ENCODE measurements around the gene FAM174B. TPM values are rescaled to one million over a fixed set of nuclear protein-coding genes. Genes with fewer than 3 reads are reported as not detected.

The FAM174B gene
- total RNA-seq, 2 experiments from 2014 or later = 1.8 to 3.3 TPM

DNA sequence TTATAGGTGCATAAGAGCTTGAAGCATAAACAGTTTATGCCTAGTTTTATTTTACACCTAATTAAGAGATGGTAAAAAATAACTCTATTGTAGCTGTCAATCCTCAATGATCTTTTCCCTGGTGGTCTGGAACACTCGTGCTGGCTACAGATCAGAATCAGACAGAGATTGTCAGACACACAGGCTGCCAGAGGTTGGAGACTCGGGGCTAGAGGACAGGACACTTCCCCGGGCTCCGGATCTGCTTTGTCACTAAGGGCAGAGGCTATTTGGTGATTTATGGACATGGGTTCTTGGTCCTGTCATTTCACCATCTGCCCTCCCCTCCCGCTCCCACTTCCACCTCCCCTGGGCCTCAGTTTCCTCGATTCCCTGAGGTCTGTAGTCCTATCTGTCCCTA lies 16.5 kb upstream of the FAM174B start:
- H3K27me3 Mint-ChIP-seq = peaks cover 15% of the 10 kb centered on the region
- H3K4me1 Mint-ChIP-seq = no peaks in the 10 kb centered on the region
- DNase-seq (no peak), ATAC-seq (no peak)
- H3K27ac Mint-ChIP-seq = no peak overlapping the region
- no peaks in the 10 kb centered on the region for H3K36me3 Mint-ChIP-seq
- no peaks in the 10 kb centered on the region for H3K9me3 Mint-ChIP-seq (ENCODE audit: low read depth)
- no peak overlapping the region for H3K4me3 Mint-ChIP-seq
- CTCF ChIA-PET = no interaction called here

DNA sequence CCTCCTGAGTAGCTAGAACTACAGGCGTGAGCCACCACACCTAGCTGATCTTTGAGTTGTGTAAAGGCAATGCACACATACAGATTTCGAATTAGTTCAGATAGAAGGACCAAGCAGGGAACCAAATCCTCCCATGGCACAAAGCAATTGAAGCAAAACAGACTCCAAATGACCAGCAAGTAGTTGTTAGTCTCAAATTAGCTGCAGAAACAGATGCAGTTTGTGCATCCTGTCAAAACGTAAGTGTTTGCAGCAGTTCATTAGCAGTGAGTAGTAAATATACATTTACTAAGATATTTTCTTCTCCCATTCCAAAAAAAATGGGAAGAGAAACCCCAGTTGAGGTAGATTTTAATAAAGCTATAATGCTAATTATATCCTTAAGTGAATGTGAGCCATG lies 15.8 kb upstream of the FAM174B start:
- no peaks in the 10 kb centered on the region for H3K9me3 Mint-ChIP-seq (ENCODE audit: low read depth)
- no peak for DNase-seq
- no peak overlapping the region for H3K27ac Mint-ChIP-seq
- CTCF ChIA-PET = no interaction called here
- no peak overlapping the region for H3K4me3 Mint-ChIP-seq
- H3K36me3 Mint-ChIP-seq = no peaks in the 10 kb centered on the region
- peaks cover 15% of the 10 kb centered on the region for H3K27me3 Mint-ChIP-seq
- ATAC-seq = no peak
- H3K4me1 Mint-ChIP-seq = no peaks in the 10 kb centered on the region

DNA sequence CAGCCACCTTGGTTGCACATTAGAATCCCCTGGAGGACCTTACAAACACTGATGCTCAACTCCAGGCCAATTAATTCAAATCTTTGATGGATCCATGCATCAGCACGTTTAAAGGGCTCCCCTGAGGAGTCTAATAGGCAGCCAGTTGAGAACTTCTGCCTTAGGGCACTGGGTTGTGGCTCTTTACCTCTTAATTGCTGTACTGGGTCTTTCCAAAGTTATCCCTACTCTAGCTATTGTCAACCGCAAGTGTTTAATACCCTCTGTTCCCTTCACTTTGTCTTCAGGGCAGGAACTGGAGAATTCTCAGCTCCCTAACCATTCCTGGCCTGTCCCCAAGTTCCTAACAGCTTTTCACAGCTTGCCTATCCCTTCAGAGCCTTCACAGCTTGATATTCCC lies 15.0 kb upstream of the FAM174B start:
- Mint-ChIP-seq H3K27ac (no peak overlapping the region), H3K4me3 (no peak overlapping the region), H3K27me3 (peaks cover 17% of the 10 kb centered on the region), H3K4me1 (no peaks in the 10 kb centered on the region), H3K9me3 (ENCODE audit: low read depth) (no peaks in the 10 kb centered on the region), H3K36me3 (no peaks in the 10 kb centered on the region)
- DNase-seq (no peak), ATAC-seq (no peak)
- CTCF ChIA-PET = no interaction called here

DNA sequence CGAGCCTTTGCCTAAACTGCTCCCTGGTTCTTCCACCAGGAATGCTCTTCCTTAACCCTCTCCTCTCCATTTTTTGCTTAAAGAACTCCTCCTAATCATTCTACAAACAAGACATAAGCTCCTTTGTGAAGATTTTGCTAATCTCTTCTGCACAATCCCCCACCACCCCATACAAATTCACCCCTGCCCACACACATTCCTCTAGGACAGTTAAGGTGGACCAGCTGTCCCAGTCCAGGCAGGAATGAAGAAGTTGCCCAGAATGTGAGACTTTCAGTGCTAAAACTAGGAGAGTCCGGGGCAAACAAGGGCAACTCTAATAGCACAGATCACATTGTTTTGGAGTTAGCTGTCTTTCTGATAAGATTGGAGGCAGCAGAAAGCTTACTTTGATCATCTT lies 13.9 kb upstream of the FAM174B start:
- Mint-ChIP-seq H3K4me1 (no peaks in the 10 kb centered on the region), H3K27me3 (peaks cover 20% of the 10 kb centered on the region), H3K36me3 (no peaks in the 10 kb centered on the region), H3K27ac (no peak overlapping the region), H3K4me3 (no peak overlapping the region), H3K9me3 (ENCODE audit: low read depth) (no peaks in the 10 kb centered on the region)
- CTCF ChIA-PET = interaction anchor here (0.6 kb wide), 1 partner anchor 1101 kb away, joined by 3 read pairs; no protein-coding TSS in a partner anchor
- DNase-seq = no peak
- ATAC-seq = no peak

GRCh38 chr15:92668620-92669019 lies 13.0 kb upstream of the FAM174B start:
- ATAC-seq = no peak
- DNase-seq = no peak
- H3K4me3 Mint-ChIP-seq = no peak overlapping the region
- H3K9me3 Mint-ChIP-seq (ENCODE audit: low read depth) = no peaks in the 10 kb centered on the region
- H3K27ac Mint-ChIP-seq = no peak overlapping the region
- CTCF ChIA-PET = no interaction called here
- no peaks in the 10 kb centered on the region for H3K36me3 Mint-ChIP-seq
- no peaks in the 10 kb centered on the region for H3K4me1 Mint-ChIP-seq
- peaks cover 20% of the 10 kb centered on the region for H3K27me3 Mint-ChIP-seq

- Mint-ChIP-seq H3K36me3 (no peaks in the 10 kb centered on the region), H3K9me3 (ENCODE audit: low read depth) (no peaks in the 10 kb centered on the region), H3K27ac (no peak overlapping the region), H3K4me3 (no peak overlapping the region), H3K4me1 (no peaks in the 10 kb centered on the region), H3K27me3 (peaks cover 20% of the 10 kb centered on the region)
- ATAC-seq = no peak
- CTCF ChIA-PET = no interaction called here
- no peak for DNase-seq
Measured at GRCh38 chr15:92667970-92668485, 12.5 kb upstream of the FAM174B start.

DNA sequence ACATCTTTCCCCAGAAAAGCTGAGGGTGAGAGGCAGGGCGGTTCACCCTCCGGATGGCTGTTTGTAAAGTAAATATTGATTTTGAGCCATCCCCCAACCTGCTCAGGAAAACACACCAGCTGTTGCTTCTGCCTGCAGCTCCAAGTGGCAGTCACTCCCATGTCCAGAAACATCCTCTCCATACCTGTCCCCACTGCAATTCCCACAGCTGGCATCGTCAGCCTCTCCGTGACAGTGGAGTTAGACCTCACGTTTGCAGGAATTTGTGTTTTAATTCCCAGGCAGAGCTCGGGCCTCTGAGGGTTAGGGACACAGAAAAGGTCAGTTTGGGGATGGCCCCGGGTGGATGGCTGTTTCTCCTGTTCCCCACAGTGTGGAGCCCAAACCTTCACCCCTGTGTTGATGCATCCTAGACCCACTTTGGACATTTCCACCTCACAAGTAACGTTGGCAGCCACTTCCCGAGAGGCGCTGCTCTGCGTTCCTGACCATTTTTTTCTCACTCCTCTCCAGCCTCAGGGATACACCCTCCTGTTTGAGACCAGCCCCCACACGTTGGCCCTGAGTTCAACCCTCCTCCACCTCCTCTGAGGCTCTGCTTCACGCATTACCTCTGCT lies 11.8 kb upstream of the FAM174B start:
- Mint-ChIP-seq H3K9me3 (ENCODE audit: low read depth) (no peaks in the 10 kb centered on the region), H3K36me3 (no peaks in the 10 kb centered on the region), H3K4me1 (no peaks in the 10 kb centered on the region), H3K27me3 (peaks cover 15% of the 10 kb centered on the region), H3K4me3 (no peak overlapping the region), H3K27ac (no peak overlapping the region)
- no peak for DNase-seq
- CTCF ChIA-PET = no interaction called here
- ATAC-seq = no peak

DNA sequence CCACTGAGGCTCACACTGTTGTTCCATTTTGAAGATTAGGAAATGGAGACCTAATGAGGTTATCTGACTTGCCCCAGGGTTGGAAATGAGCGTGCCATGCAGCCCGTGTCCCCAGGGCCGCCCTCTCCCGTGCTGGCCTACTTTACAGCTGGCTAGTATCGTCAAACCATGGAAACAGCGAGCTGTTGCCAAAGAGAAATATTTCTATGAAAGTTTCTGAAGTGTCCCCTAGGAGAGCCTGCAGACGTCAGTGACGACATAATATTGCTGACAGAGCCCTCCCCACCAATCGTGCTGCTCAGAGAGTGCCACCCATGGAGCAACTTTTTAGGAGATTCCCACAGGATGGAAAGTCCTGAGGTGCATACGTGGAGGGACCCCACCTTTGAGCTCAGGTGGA lies 11.2 kb upstream of the FAM174B start:
- DNase-seq = no peak
- CTCF ChIA-PET = no interaction called here
- no peak overlapping the region for H3K27ac Mint-ChIP-seq
- no peaks in the 10 kb centered on the region for H3K36me3 Mint-ChIP-seq
- no peak for ATAC-seq
- peaks cover 14% of the 10 kb centered on the region for H3K27me3 Mint-ChIP-seq
- H3K4me3 Mint-ChIP-seq = no peak overlapping the region
- no peaks in the 10 kb centered on the region for H3K9me3 Mint-ChIP-seq (ENCODE audit: low read depth)
- no peaks in the 10 kb centered on the region for H3K4me1 Mint-ChIP-seq

DNA sequence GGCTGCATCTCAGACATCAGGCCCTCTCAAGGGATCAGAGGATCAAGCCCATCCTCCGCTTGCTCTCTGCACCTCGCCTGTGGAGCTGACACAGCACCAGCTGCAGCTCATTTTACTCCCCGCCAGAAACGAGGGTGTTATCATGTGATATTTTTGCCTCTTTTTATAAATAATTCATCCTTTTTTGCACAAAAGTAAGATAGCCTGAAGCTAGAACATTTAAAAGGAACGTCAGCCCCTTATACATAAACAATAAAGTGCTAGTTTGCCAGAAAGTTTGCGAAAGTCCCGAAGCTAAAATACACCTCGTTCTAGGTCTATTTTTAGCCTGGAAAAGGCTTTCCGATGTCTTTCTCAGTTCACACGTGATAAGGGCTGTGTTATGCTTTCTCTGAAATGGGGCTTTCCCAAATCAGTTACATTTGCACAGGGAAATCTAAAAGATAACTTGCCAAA lies 9.6 kb upstream of the FAM174B start:
- Mint-ChIP-seq H3K4me3 (no peak overlapping the region), H3K27ac (no peak overlapping the region), H3K36me3 (no peaks in the 10 kb centered on the region), H3K9me3 (ENCODE audit: low read depth) (no peaks in the 10 kb centered on the region), H3K4me1 (no peaks in the 10 kb centered on the region), H3K27me3 (peaks cover 12% of the 10 kb centered on the region)
- ATAC-seq = no peak
- CTCF ChIA-PET = no interaction called here
- DNase-seq = no peak

DNA sequence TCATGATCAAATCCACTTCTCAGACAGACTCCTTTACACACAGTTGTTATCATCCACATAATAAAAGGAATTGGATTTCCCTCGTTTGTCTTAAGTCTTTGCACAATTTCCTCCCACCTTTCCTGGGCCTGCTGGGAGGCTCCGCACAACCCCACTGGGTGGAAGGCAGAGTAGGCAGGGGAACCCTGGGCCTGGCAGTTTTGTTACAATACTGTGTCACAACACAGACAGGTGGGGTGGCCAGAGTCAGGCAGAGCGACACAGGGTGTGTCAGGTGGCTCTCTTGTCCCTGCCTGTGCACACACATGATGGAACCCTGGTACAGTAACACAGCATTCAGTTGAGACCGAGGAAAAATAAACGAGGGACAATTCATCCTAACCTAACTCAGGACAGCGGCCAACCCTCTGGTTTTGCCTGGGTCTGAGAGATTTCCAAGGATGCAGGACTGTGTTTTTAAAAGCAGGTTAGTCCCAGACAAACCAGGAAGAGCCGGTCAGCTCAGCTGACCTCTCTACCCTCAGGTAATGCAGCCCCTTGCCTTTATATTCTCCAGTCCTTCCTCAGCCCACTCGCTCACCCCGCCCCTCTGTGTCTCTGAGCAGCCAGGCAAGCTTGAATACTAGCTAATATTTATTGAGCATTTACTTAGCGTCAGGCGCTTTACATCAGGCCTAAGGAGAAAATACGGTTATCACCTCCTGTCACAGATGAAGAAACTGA lies 8.8 kb upstream of the FAM174B start:
- H3K27ac Mint-ChIP-seq = no peak overlapping the region
- no peak overlapping the region for H3K4me3 Mint-ChIP-seq
- ATAC-seq (no peak), DNase-seq (no peak)
- no peaks in the 10 kb centered on the region for H3K4me1 Mint-ChIP-seq
- H3K36me3 Mint-ChIP-seq = no peaks in the 10 kb centered on the region
- CTCF ChIA-PET = no interaction called here
- H3K27me3 Mint-ChIP-seq = peaks cover 14% of the 10 kb centered on the region
- no peaks in the 10 kb centered on the region for H3K9me3 Mint-ChIP-seq (ENCODE audit: low read depth)

- ATAC-seq = no peak
- H3K4me3 Mint-ChIP-seq = no peak overlapping the region
- no peaks in the 10 kb centered on the region for H3K4me1 Mint-ChIP-seq
- no peak for DNase-seq
- no peak overlapping the region for H3K27ac Mint-ChIP-seq
- CTCF ChIA-PET = no interaction called here
- peaks cover 20% of the 10 kb centered on the region for H3K27me3 Mint-ChIP-seq
- no peaks in the 10 kb centered on the region for H3K9me3 Mint-ChIP-seq (ENCODE audit: low read depth)
- H3K36me3 Mint-ChIP-seq = no peaks in the 10 kb centered on the region
Measured at GRCh38 chr15:92663250-92663951, 7.8 kb upstream of the FAM174B start.

DNA sequence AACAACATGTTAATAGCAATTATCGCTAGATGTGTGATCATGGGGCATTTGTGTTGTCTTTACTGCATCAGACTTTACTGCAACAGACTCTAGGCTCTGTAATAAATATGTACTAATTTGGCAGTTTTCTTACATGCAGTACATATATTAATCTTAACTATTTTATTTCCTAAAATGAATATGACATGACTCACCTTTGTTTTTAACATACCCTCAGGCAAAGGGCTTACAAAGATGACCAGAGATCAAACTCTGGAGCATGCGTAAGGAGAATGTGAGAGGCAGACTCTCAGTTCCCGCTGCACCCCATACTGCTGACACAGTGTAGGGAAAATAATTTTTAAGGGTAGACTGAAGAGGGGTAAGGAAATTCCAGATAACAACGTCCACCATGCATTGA lies 7.2 kb upstream of the FAM174B start:
- H3K36me3 Mint-ChIP-seq = no peaks in the 10 kb centered on the region
- no peak for ATAC-seq
- CTCF ChIA-PET = no interaction called here
- no peak for DNase-seq
- H3K4me3 Mint-ChIP-seq = no peak overlapping the region
- H3K27me3 Mint-ChIP-seq = peaks cover 24% of the 10 kb centered on the region
- H3K4me1 Mint-ChIP-seq = no peaks in the 10 kb centered on the region
- H3K27ac Mint-ChIP-seq = no peak overlapping the region
- H3K9me3 Mint-ChIP-seq (ENCODE audit: low read depth) = no peaks in the 10 kb centered on the region

- H3K36me3 Mint-ChIP-seq = no peaks in the 10 kb centered on the region
- no peaks in the 10 kb centered on the region for H3K4me1 Mint-ChIP-seq
- H3K27ac Mint-ChIP-seq = no peak overlapping the region
- H3K27me3 Mint-ChIP-seq = peaks cover 27% of the 10 kb centered on the region
- H3K4me3 Mint-ChIP-seq = no peak overlapping the region
- DNase-seq (no peak), ATAC-seq (no peak)
- CTCF ChIA-PET = no interaction called here
- no peaks in the 10 kb centered on the region for H3K9me3 Mint-ChIP-seq (ENCODE audit: low read depth)
Measured at GRCh38 chr15:92661956-92662355, 6.4 kb upstream of the FAM174B start.

GRCh38 chr15:92661069-92661468 lies 5.5 kb upstream of the FAM174B start:
- no peak for DNase-seq
- no peak overlapping the region for H3K4me3 Mint-ChIP-seq
- ATAC-seq = no peak
- peaks cover 33% of the 10 kb centered on the region for H3K27me3 Mint-ChIP-seq
- peaks cover 2% of the 10 kb centered on the region for H3K36me3 Mint-ChIP-seq
- no peak overlapping the region for H3K27ac Mint-ChIP-seq
- H3K4me1 Mint-ChIP-seq = peaks cover 2% of the 10 kb centered on the region
- CTCF ChIA-PET = no interaction called here
- no peaks in the 10 kb centered on the region for H3K9me3 Mint-ChIP-seq (ENCODE audit: low read depth)

Data from activated CD8-positive, alpha-beta memory T cell treated with anti-CD3 and anti-CD28 coated beads, Interleukin-2, amount 10 ng/mL, durations not matched to agents 7 days and 5 days (primary cell).